Lower leg skin (tissue), 3 donors: Measurements from ENCODE around the gene LDB2.

Experiments
- CTCF ChIP-seq, 3 donors: fragments of 450-650 bp; IDR thresholded peaks; one replicate each; pipeline ENCODE4 v1.5.1; 2016; ENCODE audit warnings: antibody characterized with exemption in 3 of 3, mild to moderate bottlenecking in 3 of 3, moderate library complexity in 2 of 3
- POLR2A ChIP-seq, 2 donors: fragments of 450-650 bp; IDR thresholded peaks; one replicate each; pipeline ENCODE4 v1.6.1; 2016 to 2017; ENCODE audit warnings: antibody characterized with exemption in 2 of 2, mild to moderate bottlenecking in 1 of 2, moderate library complexity in 1 of 2

GRCh38 chr4:16663307-16663706 lies 235.1 kb downstream of the LDB2 start:
- no peak for TF ChIP-seq POLR2A (IDR thresholded peaks at IDR 0.05)
- no peak for TF ChIP-seq CTCF (IDR thresholded peaks at IDR 0.05)
